Measurements from ENCODE around the gene LRCH3.
"Not testable (repeated sequence)": the region's sequence is repeated elsewhere in the genome, so short reads cannot be mapped to it uniquely, and the experiment has no call there.

Gene LRCH3

GRCh38 chr3:197837282-197837681 is 46.2 kb downstream of the LRCH3 start:
- peak; percentile 23 for FAIRE-seq

- no peak for FAIRE-seq
Measured at GRCh38 chr3:197841789-197842188, 50.7 kb downstream of the LRCH3 start.

- FAIRE-seq = no peak
Measured at GRCh38 chr3:197846491-197846890, 55.4 kb downstream of the LRCH3 start.

GRCh38 chr3:197847866-197848401 is 56.9 kb downstream of the LRCH3 start:
- no peak for FAIRE-seq

- FAIRE-seq = no peak
Measured at GRCh38 chr3:197854596-197855343, 63.7 kb downstream of the LRCH3 start.

GRCh38 chr3:197855571-197855970 is 64.5 kb downstream of the LRCH3 start:
- no peak for FAIRE-seq

GRCh38 chr3:197856199-197856816 is 65.3 kb downstream of the LRCH3 start:
- FAIRE-seq = no peak

- FAIRE-seq = no peak
Measured at GRCh38 chr3:197858133-197858532, 67.1 kb downstream of the LRCH3 start.

GRCh38 chr3:197858598-197858997 is 67.5 kb downstream of the LRCH3 start:
- FAIRE-seq = no peak

GRCh38 chr3:197866035-197866434 is 75.0 kb downstream of the LRCH3 start:
- no peak for FAIRE-seq

- FAIRE-seq = no peak
Measured at GRCh38 chr3:197873329-197873728, 82.3 kb downstream of the LRCH3 start.

- no peak for FAIRE-seq
Measured at GRCh38 chr3:197874064-197874463, 83.0 kb downstream of the LRCH3 start.

GRCh38 chr3:197874653-197875052 is 83.6 kb downstream of the LRCH3 start:
- FAIRE-seq = no peak

- FAIRE-seq = no peak
Measured at GRCh38 chr3:197877902-197878301, 86.8 kb downstream of the LRCH3 start.

GRCh38 chr3:197878427-197878826 is 87.4 kb downstream of the LRCH3 start:
- FAIRE-seq = no peak

GRCh38 chr3:197880491-197881269 is 89.6 kb downstream of the LRCH3 start:
- FAIRE-seq = no peak

- no peak for FAIRE-seq
Measured at GRCh38 chr3:197881270-197881969, 90.4 kb downstream of the LRCH3 start.

GRCh38 chr3:197881970-197882338 is 90.9 kb downstream of the LRCH3 start:
- FAIRE-seq = no peak

- FAIRE-seq = no peak
Measured at GRCh38 chr3:197882586-197882985, 91.5 kb downstream of the LRCH3 start.

- no peak for FAIRE-seq
Measured at GRCh38 chr3:197883541-197883940, 92.5 kb downstream of the LRCH3 start.

GRCh38 chr3:197884330-197884729 is 93.3 kb downstream of the LRCH3 start:
- FAIRE-seq = not testable (repeated sequence)

GRCh38 chr3:197886052-197886451 is 95.0 kb downstream of the LRCH3 start:
- FAIRE-seq = not testable (repeated sequence)

All from A204.1 (cell line).